NB4 (cell line): ENCODE results near the gene RGL1.

Experiments
- TF ChIP-seq, protein P1 (sequence below): IDR thresholded peaks from one replicate; pipeline ENCODE4 v1.5.1; 2012; ENCODE audit warnings: low read depth, low read length
- TF ChIP-seq, protein P2 (sequence below): IDR thresholded peaks from 2 replicates; pipeline ENCODE4 v1.6.1; 2011; ENCODE audit warnings: low read depth, low read length

- TF ChIP-seq, protein P1, sequence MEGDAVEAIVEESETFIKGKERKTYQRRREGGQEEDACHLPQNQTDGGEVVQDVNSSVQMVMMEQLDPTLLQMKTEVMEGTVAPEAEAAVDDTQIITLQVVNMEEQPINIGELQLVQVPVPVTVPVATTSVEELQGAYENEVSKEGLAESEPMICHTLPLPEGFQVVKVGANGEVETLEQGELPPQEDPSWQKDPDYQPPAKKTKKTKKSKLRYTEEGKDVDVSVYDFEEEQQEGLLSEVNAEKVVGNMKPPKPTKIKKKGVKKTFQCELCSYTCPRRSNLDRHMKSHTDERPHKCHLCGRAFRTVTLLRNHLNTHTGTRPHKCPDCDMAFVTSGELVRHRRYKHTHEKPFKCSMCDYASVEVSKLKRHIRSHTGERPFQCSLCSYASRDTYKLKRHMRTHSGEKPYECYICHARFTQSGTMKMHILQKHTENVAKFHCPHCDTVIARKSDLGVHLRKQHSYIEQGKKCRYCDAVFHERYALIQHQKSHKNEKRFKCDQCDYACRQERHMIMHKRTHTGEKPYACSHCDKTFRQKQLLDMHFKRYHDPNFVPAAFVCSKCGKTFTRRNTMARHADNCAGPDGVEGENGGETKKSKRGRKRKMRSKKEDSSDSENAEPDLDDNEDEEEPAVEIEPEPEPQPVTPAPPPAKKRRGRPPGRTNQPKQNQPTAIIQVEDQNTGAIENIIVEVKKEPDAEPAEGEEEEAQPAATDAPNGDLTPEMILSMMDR, result no peak
- TF ChIP-seq, protein P2, sequence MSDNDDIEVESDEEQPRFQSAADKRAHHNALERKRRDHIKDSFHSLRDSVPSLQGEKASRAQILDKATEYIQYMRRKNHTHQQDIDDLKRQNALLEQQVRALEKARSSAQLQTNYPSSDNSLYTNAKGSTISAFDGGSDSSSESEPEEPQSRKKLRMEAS, result no peak
These were observed 36.6 kb downstream of the RGL1 start for GRCh38 chr1:183841550-183841949.
